Activated CD8-positive, alpha-beta memory T cell treated with anti-CD3 and anti-CD28 coated beads for 24 hours (primary cell): Measurements from ENCODE around the gene RPL37.

Experiments used
- DNase-seq: peaks from one replicate; pipeline ENCODE4 v3.0.0-alpha.2; 2020

RPL37 gene

DNA sequence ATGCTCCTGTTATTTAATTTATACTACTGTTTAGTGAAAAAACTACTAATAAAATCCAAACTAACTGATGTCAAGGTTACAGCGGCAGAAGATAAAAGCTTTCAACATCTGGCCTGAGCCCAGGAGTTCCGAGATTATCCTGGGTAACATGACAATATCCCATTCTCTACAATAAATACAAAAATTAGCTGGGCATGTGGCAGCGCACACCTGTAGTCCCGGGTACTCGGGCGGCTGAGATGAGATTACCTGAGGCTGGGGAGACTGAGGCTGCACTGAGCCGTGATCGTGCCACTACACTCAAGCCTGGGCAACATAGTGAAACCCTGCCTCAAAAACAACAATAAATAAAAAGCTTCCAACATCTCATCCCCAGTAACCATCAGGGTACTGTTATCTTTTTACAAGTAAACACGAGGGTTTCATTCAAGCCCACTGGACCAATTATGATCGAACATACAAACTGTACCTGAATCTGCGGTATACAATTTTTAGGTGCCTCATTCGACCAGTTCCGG lies 1.3 kb downstream of the RPL37 start:
- no peak for DNase-seq

DNA sequence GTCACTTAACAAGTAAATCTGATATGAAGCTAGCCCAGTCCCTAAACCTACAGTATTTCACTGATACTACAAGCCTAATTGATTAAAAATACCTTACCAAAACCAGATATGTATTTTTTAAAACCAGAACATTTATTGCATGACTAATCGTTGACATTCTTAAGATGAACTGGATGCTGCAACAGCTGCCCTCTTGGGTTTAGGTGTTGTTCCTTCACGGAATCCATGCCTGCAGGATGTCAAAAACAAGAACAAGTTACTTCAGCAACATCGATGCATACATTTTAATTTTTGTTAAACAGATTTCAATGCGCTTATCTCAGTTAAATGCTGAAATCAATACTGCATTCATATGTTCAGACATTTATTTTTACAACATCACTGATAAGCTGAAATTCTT lies 2.7 kb downstream of the RPL37 start:
- no peak for DNase-seq

DNA sequence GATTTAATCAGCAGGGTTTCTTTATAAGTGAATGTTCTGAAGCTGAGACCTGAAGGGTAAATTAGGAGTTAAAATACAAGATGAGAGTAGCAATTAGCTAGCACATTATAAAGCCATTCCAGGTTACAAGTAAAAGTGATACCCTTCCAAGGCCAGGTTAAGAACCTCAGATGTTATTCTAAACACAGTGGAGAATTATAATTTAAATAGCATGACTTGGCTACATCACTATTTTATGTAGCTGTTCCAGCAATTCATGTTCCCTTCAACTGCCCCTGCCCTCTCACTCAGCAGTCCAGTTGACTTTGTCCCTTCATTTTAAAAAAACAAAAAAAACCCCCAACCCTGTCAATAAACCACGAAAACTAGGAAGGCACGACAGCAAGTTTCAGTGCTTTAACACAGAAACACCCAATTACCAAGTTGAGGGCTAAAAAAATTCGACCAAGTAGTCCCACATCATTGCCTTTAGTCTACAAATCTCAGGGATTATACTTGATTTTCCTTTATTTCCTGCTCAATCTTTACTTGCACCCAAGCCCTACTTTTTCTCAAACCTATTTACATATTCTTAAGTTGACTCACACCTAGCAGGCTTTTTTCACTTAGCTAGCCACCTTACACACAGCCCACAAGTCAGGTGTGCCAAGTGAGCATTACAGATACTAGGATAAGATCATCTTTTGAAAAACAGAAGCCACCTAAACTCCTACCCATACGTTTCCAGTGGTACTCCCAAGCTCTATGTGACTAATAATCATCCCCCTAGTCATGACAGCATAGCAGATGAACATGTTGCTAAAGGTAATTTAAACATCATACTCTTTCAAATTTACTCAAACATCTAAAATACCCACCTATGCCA lies 3.4 kb downstream of the RPL37 start:
- DNase-seq: no peak

DNA sequence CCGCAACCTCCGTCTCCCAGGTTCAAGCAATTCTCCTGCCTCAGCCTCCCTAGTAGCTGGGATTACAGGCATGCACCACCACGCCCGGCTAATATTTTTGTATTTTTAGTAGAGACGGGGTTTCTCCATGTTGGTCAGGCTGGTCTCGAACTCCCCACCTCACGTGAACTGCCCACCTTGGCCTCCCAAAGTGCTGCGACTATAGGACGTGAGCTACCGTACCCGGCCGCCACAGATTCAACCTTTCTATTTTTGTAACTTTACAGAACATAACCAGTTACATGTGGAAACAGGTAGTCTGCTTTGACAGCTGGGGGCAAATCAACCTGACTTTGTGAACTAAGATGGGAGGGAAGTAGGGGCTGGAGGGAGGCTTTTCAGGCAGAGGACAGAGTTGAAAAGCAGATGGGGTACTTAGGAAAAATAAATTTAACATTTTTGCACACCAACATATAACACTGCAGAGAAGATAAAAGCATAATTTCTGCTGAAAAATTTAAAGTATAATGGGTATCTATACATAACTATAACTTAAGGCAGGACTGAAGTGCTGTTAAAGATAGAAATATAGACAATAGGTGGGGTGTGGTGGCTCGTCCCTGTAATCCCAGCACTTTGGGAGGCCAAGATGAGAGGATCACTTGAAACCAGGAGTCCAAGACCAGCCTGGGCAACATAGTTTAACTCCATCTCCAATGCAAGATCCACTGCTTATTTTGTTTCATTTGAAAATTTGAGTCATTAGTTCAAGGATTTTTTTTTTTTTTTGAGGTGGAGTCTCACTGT lies 5.1 kb downstream of the RPL37 start:
- DNase-seq: no peak

- no peak for DNase-seq
Observed at GRCh38 chr5:40828690-40829661, 6.0 kb downstream of the RPL37 start.

DNA sequence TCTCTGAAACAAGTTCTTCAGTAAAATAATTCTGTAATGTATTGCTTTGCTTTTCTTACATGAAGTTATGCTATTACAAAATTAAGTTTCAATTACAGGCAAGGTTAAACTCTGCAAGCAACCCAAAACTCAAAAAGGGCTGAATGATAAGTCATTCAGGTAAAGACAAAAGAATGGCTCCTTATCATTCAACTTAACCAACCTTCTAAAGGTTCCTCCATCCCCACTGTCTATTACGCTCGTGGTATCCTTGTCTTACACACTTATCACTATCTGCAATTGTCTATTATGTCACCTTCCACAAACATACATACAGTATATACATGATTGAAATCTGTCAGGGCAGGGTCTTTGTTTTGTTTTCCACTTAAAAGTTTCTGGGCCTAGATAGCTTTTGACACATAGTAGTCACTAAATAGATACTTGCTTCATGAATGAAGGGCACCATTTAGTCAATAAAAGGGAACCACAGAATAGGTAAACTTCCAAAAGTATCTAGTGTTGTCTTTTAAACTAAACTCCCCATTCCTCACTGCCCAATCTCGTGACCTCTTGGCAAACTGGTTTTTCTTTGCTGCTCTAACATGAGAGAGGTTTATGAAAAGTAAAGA lies 6.9 kb downstream of the RPL37 start:
- DNase-seq: no peak

GRCh38 chr5:40827188-40827977 lies 7.6 kb downstream of the RPL37 start:
- DNase-seq: no peak

DNA sequence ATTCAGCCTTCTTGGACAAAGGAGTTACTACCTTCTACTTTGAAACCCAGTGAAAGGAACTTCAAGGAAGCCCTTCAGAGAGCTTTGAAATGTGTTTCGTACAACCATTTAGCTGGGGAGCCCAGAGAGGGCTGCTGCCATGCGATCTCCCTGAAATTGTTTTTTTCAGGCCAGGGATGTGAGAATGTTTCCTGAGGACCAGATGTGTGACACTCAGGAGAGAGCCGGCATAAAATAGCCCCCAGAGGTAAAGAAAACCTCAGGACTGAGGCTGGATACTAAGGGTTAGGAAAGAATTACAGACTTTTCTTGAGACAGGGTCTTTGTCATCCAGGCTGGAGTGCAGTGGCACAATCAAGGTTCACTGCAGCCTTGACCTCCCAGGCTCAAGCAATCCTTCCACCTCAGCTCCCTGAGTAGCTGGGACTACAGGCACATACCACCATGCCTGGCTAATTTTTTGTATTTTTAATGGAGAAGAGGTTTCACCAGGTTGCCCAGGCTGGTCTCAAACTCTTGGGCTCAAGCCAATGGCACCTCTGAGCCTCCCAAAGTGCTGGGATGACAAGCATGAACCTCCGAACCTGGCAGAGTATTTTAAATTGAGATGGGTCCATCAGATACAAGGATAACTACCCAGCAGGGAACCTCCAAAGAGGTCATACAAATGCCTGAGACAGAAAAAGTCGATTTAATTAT lies 8.4 kb downstream of the RPL37 start:
- DNase-seq: no peak

GRCh38 chr5:40825461-40826043 lies 9.5 kb downstream of the RPL37 start:
- peak; percentile 62 for DNase-seq

- DNase-seq: no peak
Observed at GRCh38 chr5:40823459-40823858, 11.6 kb downstream of the RPL37 start.

DNA sequence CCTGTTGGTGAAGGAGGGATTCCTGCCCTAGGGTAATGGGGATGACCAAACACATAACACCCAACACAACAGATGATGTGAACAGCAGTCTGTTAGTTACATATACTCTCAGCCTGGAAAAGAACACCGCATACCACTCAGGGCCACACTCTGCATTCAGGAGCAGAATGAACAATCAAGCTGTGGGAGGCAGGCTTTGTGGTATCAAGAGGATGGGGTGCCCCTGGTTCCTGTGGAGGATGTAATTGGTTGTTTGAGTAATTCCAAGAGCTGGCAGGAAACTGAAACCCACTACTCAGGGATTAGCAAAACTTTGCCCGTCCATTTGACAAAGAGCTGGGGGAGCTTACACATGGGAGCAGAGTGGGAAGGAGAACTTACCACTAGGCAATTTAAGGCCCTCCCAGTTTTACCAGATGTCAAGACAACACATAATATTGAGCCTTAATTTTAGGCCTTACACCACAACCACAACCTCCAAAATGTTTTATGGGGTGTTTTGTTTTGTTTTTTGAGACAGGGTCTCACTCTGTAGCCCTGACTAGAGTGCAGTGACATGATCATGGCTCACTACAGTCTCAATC lies 21.2 kb downstream of the RPL37 start:
- no peak for DNase-seq

DNA sequence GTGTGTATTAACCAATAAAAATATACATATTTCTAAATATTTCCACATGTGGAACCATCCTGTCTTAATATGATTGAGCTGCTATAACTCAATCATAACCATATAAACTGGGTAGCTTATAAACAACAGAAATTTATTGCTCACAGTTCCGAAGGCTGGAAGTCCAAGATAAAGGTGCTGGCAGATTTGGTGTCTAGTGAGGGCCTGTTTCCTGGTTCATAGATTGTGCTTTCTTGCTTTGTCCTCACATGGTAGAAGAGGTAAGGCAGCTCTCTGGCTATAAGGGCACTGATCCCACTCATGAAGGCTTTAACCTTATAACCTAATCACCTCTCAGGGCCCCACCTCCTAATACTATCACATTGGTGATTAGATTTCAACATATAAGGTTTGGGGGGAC lies 22.9 kb downstream of the RPL37 start:
- DNase-seq: no peak

DNA sequence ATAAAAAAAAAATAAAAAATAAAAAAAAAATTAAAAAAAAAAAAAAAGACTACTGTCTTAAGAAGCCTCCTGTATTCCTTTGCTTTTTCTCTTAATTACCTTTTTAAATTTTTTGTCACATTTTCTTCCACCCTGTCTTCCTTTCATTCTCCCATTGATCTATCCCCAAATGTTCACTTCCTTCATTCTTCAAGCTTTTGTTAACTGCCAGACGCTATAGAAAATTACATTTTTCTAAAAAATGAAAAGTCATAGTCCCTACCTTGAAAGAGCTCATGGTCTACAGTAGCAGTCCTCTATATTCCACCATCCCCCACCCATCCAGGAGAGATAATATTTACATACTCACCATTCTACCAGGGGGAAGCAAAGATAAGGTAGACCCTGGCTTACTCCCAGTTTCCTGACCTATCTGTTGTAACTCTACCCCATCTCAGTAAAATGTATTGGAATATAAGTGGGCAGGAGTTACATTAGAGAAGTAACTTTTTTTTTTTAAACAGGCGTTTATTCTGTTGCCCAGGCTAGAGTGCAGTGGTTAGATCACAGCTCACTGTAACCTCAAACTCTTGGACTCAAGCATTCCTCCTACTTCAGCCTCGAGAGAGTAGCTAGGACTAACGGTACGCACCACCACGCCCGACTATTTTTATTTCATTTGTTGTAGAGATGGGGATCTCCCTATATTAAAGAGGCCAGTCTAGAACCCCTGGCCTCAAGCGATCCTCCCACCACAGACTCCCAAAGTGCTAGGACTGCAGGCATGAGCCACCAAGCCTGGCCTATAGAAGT lies 33.1 kb downstream of the RPL37 start:
- DNase-seq: no peak

- DNase-seq: no peak
Observed at GRCh38 chr5:40799258-40799657, 35.8 kb downstream of the RPL37 start.

- DNase-seq: no peak
Observed at GRCh38 chr5:40798801-40799210, 36.2 kb downstream of the RPL37 start.

GRCh38 chr5:40798012-40798800 lies 36.8 kb downstream of the RPL37 start, which contains the start of gene PRKAA1:
Gene PRKAA1 (minus strand): TSS chr5:40798374. CDS start chr5:40798189, 185 bp downstream.
- DNase-seq: peak; percentile 92

- DNase-seq: peak; percentile 89
Observed at GRCh38 chr5:40797273-40798011, 37.6 kb downstream of the RPL37 start.
